ENCODE measurements around the gene TNK1. TPM values are rescaled to one million over a fixed set of nuclear protein-coding genes. Genes with fewer than 3 reads are reported as not detected.
A peak's percentile ranks its signal among the peaks of the same experiment; 100 is the strongest.

The TNK1 gene
- total and polyA plus RNA-seq, 7 donors = 2.1 to 14.6 (median 5.4) TPM

DNA sequence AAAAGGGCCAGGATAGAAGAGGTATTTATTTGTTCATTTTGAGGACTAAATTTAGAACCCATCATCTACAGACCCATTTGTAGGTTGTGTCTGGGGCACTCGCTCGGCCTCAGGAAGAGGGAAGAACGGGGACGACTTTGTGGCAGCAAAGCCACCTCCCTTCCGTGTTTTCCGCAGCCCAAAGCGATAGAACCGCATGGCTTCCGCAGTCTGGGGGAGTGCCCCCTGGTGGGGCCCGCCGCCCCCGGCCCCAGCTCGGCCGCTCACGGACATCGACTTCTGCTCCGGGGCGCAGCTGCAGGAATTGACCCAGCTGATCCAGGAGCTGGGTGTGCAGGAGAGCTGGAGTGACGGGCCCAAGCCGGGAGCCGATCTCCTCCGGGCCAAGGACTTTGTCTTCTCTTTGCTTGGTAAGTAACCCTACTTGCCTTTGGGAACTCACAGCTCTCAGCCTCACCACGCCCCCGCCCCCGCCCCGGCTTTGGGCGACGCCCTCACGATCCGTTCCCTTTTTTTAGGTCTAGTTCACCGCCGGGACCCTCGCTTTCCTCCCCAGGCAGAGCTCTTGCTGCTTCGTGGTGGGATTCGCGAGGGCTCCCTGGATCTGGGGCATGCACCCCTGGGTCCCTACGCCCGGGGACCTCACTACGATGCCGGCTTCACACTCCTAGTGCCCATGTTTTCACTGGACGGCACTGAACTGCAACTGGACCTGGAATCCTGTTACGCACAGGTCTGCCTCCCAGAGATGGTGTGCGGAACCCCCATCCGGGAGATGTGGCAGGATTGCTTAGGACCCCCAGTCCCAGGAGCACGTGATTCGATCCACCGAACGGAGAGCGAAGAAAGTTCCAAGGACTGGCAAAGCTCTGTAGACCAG is 55.0 kb downstream of the TNK1 start:
- Histone ChIP-seq H3K4me3 (peak overlapping the region; percentile 10 to 43 (median 34)), H3K36me3 (no peaks in the 10 kb centered on the region), H3K27ac (peak overlapping the region; percentile 18 to 64 (median 31)), H3K27me3 (peaks cover 44 to 67% (median 64%) of the 10 kb centered on the region in 3 donors), H3K9me3 (no peaks in the 10 kb centered on the region), H3K4me1 (peaks cover 0 to 57% (median 51%) of the 10 kb centered on the region in 4 donors)
- no peak for DNase-seq
- 8 to 9% methylated on average over 49 of the region's 49 CpGs for WGBS, 2 donors
- intact Hi-C loops (cut with DNase I) = loop anchor here (2.0 kb wide), 3 partner anchors 31 to 125 kb away; partner anchors contain the start of genes SENP3 and TMEM256
- TF ChIP-seq EP300 (IDR thresholded peaks at IDR 0.05) = no peak
- TF ChIP-seq POLR2A (IDR thresholded peaks at IDR 0.05) = no peak
- TF ChIP-seq, protein P1, sequence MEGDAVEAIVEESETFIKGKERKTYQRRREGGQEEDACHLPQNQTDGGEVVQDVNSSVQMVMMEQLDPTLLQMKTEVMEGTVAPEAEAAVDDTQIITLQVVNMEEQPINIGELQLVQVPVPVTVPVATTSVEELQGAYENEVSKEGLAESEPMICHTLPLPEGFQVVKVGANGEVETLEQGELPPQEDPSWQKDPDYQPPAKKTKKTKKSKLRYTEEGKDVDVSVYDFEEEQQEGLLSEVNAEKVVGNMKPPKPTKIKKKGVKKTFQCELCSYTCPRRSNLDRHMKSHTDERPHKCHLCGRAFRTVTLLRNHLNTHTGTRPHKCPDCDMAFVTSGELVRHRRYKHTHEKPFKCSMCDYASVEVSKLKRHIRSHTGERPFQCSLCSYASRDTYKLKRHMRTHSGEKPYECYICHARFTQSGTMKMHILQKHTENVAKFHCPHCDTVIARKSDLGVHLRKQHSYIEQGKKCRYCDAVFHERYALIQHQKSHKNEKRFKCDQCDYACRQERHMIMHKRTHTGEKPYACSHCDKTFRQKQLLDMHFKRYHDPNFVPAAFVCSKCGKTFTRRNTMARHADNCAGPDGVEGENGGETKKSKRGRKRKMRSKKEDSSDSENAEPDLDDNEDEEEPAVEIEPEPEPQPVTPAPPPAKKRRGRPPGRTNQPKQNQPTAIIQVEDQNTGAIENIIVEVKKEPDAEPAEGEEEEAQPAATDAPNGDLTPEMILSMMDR (IDR thresholded peaks at IDR 0.05) = no peak
- TF ChIP-seq POLR2AphosphoS5 (IDR thresholded peaks at IDR 0.05) = no peak

GRCh38 chr17:7436556-7437368 is 55.9 kb downstream of the TNK1 start:
- H3K4me1 ChIP-seq = peaks cover 0 to 58% (median 51%) of the 10 kb centered on the region in 4 donors
- intact Hi-C loops (cut with DNase I) = loop anchor here (1.0 to 2.0 kb wide), 4 partner anchors 32 to 124 kb away; partner anchors contain the start of genes SENP3 and TMEM256
- TF ChIP-seq, protein P1 (IDR thresholded peaks at IDR 0.05) = peak; percentile 23 to 86 (median 68)
- TF ChIP-seq POLR2AphosphoS5 (IDR thresholded peaks at IDR 0.05) (peak in 2 of 4 donors; percentile 7 to 45), EP300 (IDR thresholded peaks at IDR 0.05) (no peak), POLR2A (IDR thresholded peaks at IDR 0.05) (no peak)
- no peaks in the 10 kb centered on the region for H3K9me3 ChIP-seq
- WGBS, 2 donors = 5 to 12% methylated on average over 92 of the region's 92 CpGs
- peak; percentile 87 for DNase-seq
- H3K36me3 ChIP-seq = no peaks in the 10 kb centered on the region
- peaks cover 44 to 73% (median 72%) of the 10 kb centered on the region in 3 donors for H3K27me3 ChIP-seq
- H3K4me3 ChIP-seq = peak overlapping the region in 3 of 4 donors; percentile 15 to 43 (median 37)
- peak overlapping the region; percentile 44 to 73 (median 58) for H3K27ac ChIP-seq

- no peak for TF ChIP-seq POLR2AphosphoS5 (IDR thresholded peaks at IDR 0.05)
- no peak for TF ChIP-seq POLR2A (IDR thresholded peaks at IDR 0.05)
- TF ChIP-seq, protein P1 (IDR thresholded peaks at IDR 0.05) = no peak
- TF ChIP-seq EP300 (IDR thresholded peaks at IDR 0.05) = no peak
- DNase-seq = no peak
- Histone ChIP-seq H3K4me1 (peaks cover 0 to 58% (median 51%) of the 10 kb centered on the region in 4 donors), H3K4me3 (peak overlapping the region in 3 of 4 donors; percentile 15 to 43 (median 37)), H3K9me3 (no peaks in the 10 kb centered on the region), H3K36me3 (no peaks in the 10 kb centered on the region), H3K27ac (peak overlapping the region in 2 of 4 donors; percentile 61 to 73), H3K27me3 (peaks cover 44 to 74% (median 74%) of the 10 kb centered on the region in 3 donors)
- intact Hi-C loops (cut with DNase I) = loop anchor here (1.0 to 2.0 kb wide), 4 partner anchors 33 to 123 kb away; partner anchors contain the start of genes SENP3 and TMEM256
- WGBS, 2 donors = 33 to 40% methylated on average over 31 of the region's 31 CpGs
Measured at GRCh38 chr17:7437369-7437863, 56.5 kb downstream of the TNK1 start.

DNA sequence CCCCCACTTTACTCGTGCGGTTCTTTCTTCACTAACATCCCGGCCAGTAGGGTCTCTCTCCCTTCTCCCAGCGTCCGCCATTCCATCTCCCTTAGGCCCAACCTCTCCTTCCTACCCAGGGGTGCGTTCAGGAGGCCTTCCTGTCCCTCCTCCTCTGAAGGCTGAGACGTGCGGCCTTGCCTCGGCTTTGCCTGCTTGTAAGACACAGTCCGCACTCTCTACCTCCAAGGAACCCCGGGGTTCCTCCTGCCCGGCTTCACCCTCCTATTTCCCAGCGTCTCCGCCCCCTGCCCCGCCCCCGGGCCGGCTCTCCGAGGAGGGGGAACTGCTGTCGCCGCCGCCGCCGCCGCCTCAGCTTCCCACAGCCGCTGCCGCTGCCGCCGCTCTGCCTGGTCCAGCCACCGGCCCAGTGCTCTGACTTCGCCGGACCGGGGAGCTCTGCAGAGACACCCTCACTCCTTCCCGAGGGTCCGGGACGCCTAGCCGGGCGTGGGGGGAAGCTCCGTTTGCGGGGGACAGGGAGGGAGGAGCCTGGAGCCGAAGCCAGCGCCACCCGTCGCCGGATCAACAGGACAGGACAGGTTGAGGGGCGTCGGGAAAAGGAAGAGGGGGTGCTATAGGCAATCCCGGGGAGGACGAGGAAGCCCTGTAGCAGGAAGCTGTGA is 57.2 kb downstream of the TNK1 start:
- H3K4me3 ChIP-seq = peak overlapping the region in 3 of 4 donors; percentile 13 to 35 (median 33)
- no peaks in the 10 kb centered on the region for H3K9me3 ChIP-seq
- intact Hi-C loops (cut with DNase I) = loop anchor here (1.0 to 2.0 kb wide), 4 partner anchors 33 to 123 kb away; partner anchors contain the start of genes SENP3 and TMEM256
- H3K4me1 ChIP-seq = peaks cover 0 to 58% (median 51%) of the 10 kb centered on the region in 4 donors
- H3K27ac ChIP-seq = no peak overlapping the region
- no peak for DNase-seq
- H3K36me3 ChIP-seq = no peaks in the 10 kb centered on the region
- 26 to 58% methylated on average over 48 of the region's 48 CpGs for WGBS, 2 donors
- peaks cover 44 to 74% (median 74%) of the 10 kb centered on the region in 3 donors for H3K27me3 ChIP-seq
- TF ChIP-seq POLR2A (IDR thresholded peaks at IDR 0.05) (no peak), EP300 (IDR thresholded peaks at IDR 0.05) (no peak), POLR2AphosphoS5 (IDR thresholded peaks at IDR 0.05) (no peak)
- TF ChIP-seq, protein P1 (IDR thresholded peaks at IDR 0.05) = no peak
